ENCODE results near the gene DYNLT4. TPM values are rescaled to one million over a fixed set of nuclear protein-coding genes. Genes with fewer than 3 reads are reported as not detected.
"Not testable (repeated sequence)": the region's sequence is repeated elsewhere in the genome, so short reads cannot be mapped to it uniquely, and the experiment has no call there.

The DYNLT4 gene
- total RNA-seq, result 0.14 TPM in 1 of 2 replicates, not detected in the other

- no peak for DNase-seq
These were observed at the start of gene DYNLT4 for GRCh38 chr1:44806704-44807363. Gene DYNLT4, minus strand, starts transcription at chr1:44807351. Its CDS starts 683 bp downstream, at chr1:44806668.

- no peak for DNase-seq
These were observed 48.6 kb upstream of the DYNLT4 start for GRCh38 chr1:44855742-44856141.

GRCh38 chr1:44854970-44855369 is 47.8 kb upstream of the DYNLT4 start:
- no peak for DNase-seq

- no peak for DNase-seq
These were observed 46.0 kb upstream of the DYNLT4 start for GRCh38 chr1:44853201-44853600.

GRCh38 chr1:44851308-44851707 is 44.2 kb upstream of the DYNLT4 start:
- DNase-seq, result no peak

GRCh38 chr1:44849575-44850132 is 42.5 kb upstream of the DYNLT4 start:
- DNase-seq, result no peak

GRCh38 chr1:44848456-44849181 is 41.5 kb upstream of the DYNLT4 start:
- DNase-seq, result peak; percentile 44

- DNase-seq, result no peak
These were observed 40.7 kb upstream of the DYNLT4 start for GRCh38 chr1:44847845-44848244.

- no peak for DNase-seq
These were observed 39.8 kb upstream of the DYNLT4 start for GRCh38 chr1:44846985-44847384.

GRCh38 chr1:44842862-44843655 is 35.9 kb upstream of the DYNLT4 start, which contains the start of gene PTCH2:
Gene PTCH2, minus strand, starts transcription at chr1:44843253. Its CDS starts 321 bp downstream, at chr1:44842932.
- DNase-seq, result peak; percentile 60

GRCh38 chr1:44842486-44842861 is 35.3 kb upstream of the DYNLT4 start:
- no peak for DNase-seq

GRCh38 chr1:44839576-44839975 is 32.4 kb upstream of the DYNLT4 start:
- DNase-seq, result no peak

- not testable (repeated sequence) for DNase-seq
These were observed 31.1 kb upstream of the DYNLT4 start for GRCh38 chr1:44838294-44838693.

- peak; percentile 96 for DNase-seq
These were observed 28.9 kb upstream of the DYNLT4 start for GRCh38 chr1:44835738-44836675.

GRCh38 chr1:44834328-44834727 is 27.2 kb upstream of the DYNLT4 start:
- no peak for DNase-seq

GRCh38 chr1:44832056-44832705 is 25.0 kb upstream of the DYNLT4 start:
- no peak for DNase-seq

GRCh38 chr1:44831516-44831915 is 24.4 kb upstream of the DYNLT4 start:
- no peak for DNase-seq

GRCh38 chr1:44830900-44831304 is 23.8 kb upstream of the DYNLT4 start:
- no peak for DNase-seq

GRCh38 chr1:44829506-44830384 is 22.6 kb upstream of the DYNLT4 start:
- DNase-seq, result no peak

- no peak for DNase-seq
These were observed 21.8 kb upstream of the DYNLT4 start for GRCh38 chr1:44828841-44829440.
